ENCODE results near the gene ZSWIM7. TPM values are rescaled to one million over a fixed set of nuclear protein-coding genes. Genes with fewer than 3 reads are reported as not detected.
"Not testable (repeated sequence)": the region's sequence is repeated elsewhere in the genome, so short reads cannot be mapped to it uniquely, and the experiment has no call there.

ZSWIM7 gene
- total RNA-seq, 1 experiment from 2014 or later: 41.3 TPM

GRCh38 chr17:15981646-15982580 is 17.6 kb downstream of the ZSWIM7 start:
- DNase-seq (ENCODE audit: low spot score): no peak
- Mint-ChIP-seq H3K27ac (peak overlapping the region; percentile 90), H3K27me3 (ENCODE audit: low read depth) (no peaks in the 10 kb centered on the region), H3K9me3 (peaks cover 11% of the 10 kb centered on the region), H3K36me3 (peaks cover 73% of the 10 kb centered on the region), H3K4me3 (no peak overlapping the region), H3K4me1 (peaks cover 16% of the 10 kb centered on the region)
- no peak; the same call in 1 of the 2 replicates for ATAC-seq
- ChIA-PET POLR2A (no interaction called here), CTCF (interaction anchor here (0.5 to 1.4 kb wide), 3 partner anchors 37 to 192 kb away, joined by 3 to 9 read pairs (median 4); partner anchors contain the start of gene ADORA2B)
- TF ChIP-seq NR3C1 (CRISPR knock-in tag; conservative IDR thresholded peaks at IDR 0.05; ENCODE audit: low read depth) (no peak), ZNF512 (CRISPR knock-in tag; IDR thresholded peaks at IDR 0.05; ENCODE audit: borderline replicate concordance) (no peak), TEAD4 (CRISPR knock-in tag; IDR thresholded peaks at IDR 0.05) (no peak), ZNF396 (CRISPR knock-in tag; IDR thresholded peaks at IDR 0.05; ENCODE audit: borderline replicate concordance) (no peak), OVOL2 (CRISPR knock-in tag; IDR thresholded peaks at IDR 0.05; ENCODE audit: borderline replicate concordance) (no peak), SMAD3 (CRISPR knock-in tag; IDR thresholded peaks at IDR 0.05; ENCODE audit: borderline replicate concordance) (no peak)

- H3K4me1 Mint-ChIP-seq: peaks cover 16% of the 10 kb centered on the region
Observed at GRCh38 chr17:15981208-15981607, 18.3 kb downstream of the ZSWIM7 start.

GRCh38 chr17:15979013-15979412 is 20.5 kb downstream of the ZSWIM7 start:
- POLR2A ChIA-PET; ATAC-seq; DNase-seq (ENCODE audit: low spot score); CTCF ChIA-PET; H3K27ac Mint-ChIP-seq; H3K27me3 Mint-ChIP-seq (ENCODE audit: low read depth); H3K4me3 Mint-ChIP-seq: not testable (repeated sequence)
- Mint-ChIP-seq H3K4me1 (peaks cover 16% of the 10 kb centered on the region), H3K36me3 (peaks cover 65% of the 10 kb centered on the region), H3K9me3 (peaks cover 11% of the 10 kb centered on the region)

More at GRCh38 chr17:15981208-15981607, 18.3 kb downstream of the ZSWIM7 start:
- ChIA-PET POLR2A (no interaction called here), CTCF (no interaction called here)
- peaks cover 11% of the 10 kb centered on the region for H3K9me3 Mint-ChIP-seq
- no peak for DNase-seq (ENCODE audit: low spot score)
- H3K27ac Mint-ChIP-seq: no peak overlapping the region
- H3K27me3 Mint-ChIP-seq (ENCODE audit: low read depth): no peaks in the 10 kb centered on the region
- no peak for ATAC-seq
- TF ChIP-seq ELF4 (CRISPR knock-in tag; IDR thresholded peaks at IDR 0.05; ENCODE audit: low read depth) (no peak), IRF1 (CRISPR knock-in tag; IDR thresholded peaks at IDR 0.05) (no peak), GTF2I (CRISPR knock-in tag; conservative IDR thresholded peaks at IDR 0.05) (no peak), TP53 (CRISPR knock-in tag; IDR thresholded peaks at IDR 0.05) (no peak), SOX15 (CRISPR knock-in tag; IDR thresholded peaks at IDR 0.05) (no peak)
- peaks cover 69% of the 10 kb centered on the region for H3K36me3 Mint-ChIP-seq
- H3K4me3 Mint-ChIP-seq: no peak overlapping the region

- Mint-ChIP-seq H3K9me3 (peaks cover 11% of the 10 kb centered on the region), H3K36me3 (peaks cover 61% of the 10 kb centered on the region), H3K4me3 (no peak overlapping the region), H3K4me1 (peaks cover 16% of the 10 kb centered on the region), H3K27me3 (ENCODE audit: low read depth) (no peaks in the 10 kb centered on the region), H3K27ac (no peak overlapping the region)
- POLR2A ChIA-PET: no interaction called here
- CTCF ChIA-PET: no interaction called here
- no peak for ATAC-seq
- no peak for DNase-seq (ENCODE audit: low spot score)
- TF ChIP-seq TEAD4 (CRISPR knock-in tag; IDR thresholded peaks at IDR 0.05): no peak
- no peak for TF ChIP-seq ZBTB21 (CRISPR knock-in tag; IDR thresholded peaks at IDR 0.05; ENCODE audit: borderline replicate concordance)
- TF ChIP-seq ZNF396 (CRISPR knock-in tag; IDR thresholded peaks at IDR 0.05; ENCODE audit: borderline replicate concordance): no peak
- TF ChIP-seq FOXJ3 (CRISPR knock-in tag; IDR thresholded peaks at IDR 0.05; ENCODE audit: borderline replicate concordance): no peak
- TF ChIP-seq ZNF416 (CRISPR knock-in tag; IDR thresholded peaks at IDR 0.05): no peak
- no peak for TF ChIP-seq ZNF425 (CRISPR knock-in tag; conservative IDR thresholded peaks at IDR 0.05)
- no peak for TF ChIP-seq FOXP1 (CRISPR knock-in tag; IDR thresholded peaks at IDR 0.05; ENCODE audit: borderline replicate concordance)
- TF ChIP-seq SMAD4 (CRISPR knock-in tag; IDR thresholded peaks at IDR 0.05): no peak
- no peak for TF ChIP-seq HMGXB4 (CRISPR knock-in tag; IDR thresholded peaks at IDR 0.05)
- no peak for TF ChIP-seq PREB (CRISPR knock-in tag; IDR thresholded peaks at IDR 0.05; ENCODE audit: borderline replicate concordance)
Observed at GRCh38 chr17:15978606-15979005, 20.9 kb downstream of the ZSWIM7 start.

Data from WTC11 (cell line).